ENCODE data around the gene KCNJ12.
"Not testable (repeated sequence)": the region's sequence is repeated elsewhere in the genome, so short reads cannot be mapped to it uniquely, and the experiment has no call there.

The KCNJ12 gene

GRCh38 chr17:21404539-21404938 is 28.4 kb downstream of the KCNJ12 start:
- H3K9me3 Mint-ChIP-seq, H3K27ac Mint-ChIP-seq, H3K4me3 Mint-ChIP-seq, H3K4me1 Mint-ChIP-seq, H3K36me3 Mint-ChIP-seq, H3K27me3 Mint-ChIP-seq: not testable (repeated sequence)

DNA sequence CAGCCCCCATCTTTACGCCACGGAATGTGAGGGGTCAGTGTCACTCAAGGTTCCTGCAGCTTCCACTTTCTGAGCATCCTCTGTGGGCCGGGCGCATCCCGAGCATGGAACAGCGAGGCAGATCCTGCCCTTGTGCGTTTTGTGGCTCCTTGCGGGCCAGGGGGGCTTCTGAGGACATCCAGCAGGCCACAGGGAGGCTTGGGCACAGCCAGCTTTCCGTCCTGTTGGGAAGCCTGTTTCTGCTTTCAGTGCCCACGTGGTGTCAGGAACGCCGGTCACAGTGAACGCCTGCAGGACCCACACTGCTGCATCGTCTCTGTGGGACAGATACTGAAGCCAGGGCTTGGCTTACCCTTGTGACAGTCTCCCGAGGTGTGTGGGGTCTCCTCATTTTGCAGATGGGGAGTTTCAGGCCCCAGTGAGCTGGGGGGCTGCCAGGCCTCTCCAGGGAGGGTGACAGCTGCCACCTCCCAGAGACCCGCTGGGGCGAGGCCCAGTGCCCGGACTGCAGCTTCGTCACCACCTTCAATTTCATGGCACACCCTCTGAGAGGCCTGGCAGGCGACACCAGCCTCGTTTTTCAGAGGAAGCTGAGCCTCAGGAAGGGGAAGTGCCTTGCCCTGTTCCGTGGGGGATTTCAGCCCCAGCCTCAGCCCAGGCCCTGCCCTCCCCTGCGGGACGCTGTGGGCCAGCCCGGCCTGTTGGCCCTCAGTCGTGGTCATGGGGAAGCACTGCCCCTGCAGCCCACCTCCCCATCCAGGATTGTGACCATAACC is 29.0 kb downstream of the KCNJ12 start:
- not testable (repeated sequence) for H3K4me3 Mint-ChIP-seq, H3K4me1 Mint-ChIP-seq, H3K27me3 Mint-ChIP-seq, H3K36me3 Mint-ChIP-seq, H3K27ac Mint-ChIP-seq, H3K9me3 Mint-ChIP-seq

GRCh38 chr17:21405904-21406400 is 29.8 kb downstream of the KCNJ12 start:
- not testable (repeated sequence) for H3K27me3 Mint-ChIP-seq, H3K4me3 Mint-ChIP-seq, H3K9me3 Mint-ChIP-seq, H3K27ac Mint-ChIP-seq, H3K4me1 Mint-ChIP-seq, H3K36me3 Mint-ChIP-seq

DNA sequence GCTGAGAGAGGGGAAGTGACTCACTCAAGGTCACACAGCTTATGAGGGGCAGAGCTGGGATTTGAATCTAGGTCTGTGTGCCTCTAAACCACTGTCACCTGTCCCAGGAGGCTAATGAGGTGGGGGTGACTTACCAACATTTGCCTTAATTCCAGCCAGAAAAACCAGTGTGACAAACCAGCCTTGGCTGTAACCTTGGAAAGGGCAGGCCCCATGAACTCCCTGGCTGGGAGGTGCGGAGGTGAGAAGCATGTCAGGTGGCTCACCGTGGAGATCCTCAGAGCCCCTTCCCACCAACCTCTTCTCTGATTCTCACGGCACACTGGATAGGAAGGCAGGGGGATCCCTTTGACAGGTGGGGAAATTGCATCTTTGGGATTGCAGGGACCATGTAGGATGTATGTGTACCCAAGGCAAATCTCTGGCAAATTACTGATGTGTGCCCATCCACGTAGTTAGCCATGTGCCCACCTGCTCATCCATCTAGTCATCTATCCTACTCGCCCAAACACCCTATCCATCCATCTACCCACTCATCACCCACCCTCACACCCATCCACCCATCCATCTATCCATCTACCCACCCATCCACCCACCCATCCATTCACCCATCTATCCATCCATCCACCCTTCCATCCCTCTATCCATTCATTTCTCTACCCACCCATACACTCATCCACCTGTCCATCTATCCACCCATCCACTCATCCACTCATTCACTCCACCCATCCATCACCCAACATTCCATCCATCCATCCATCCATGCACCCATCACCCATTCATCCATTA is 30.7 kb downstream of the KCNJ12 start:
- H3K27me3 Mint-ChIP-seq, H3K9me3 Mint-ChIP-seq, H3K4me1 Mint-ChIP-seq, H3K27ac Mint-ChIP-seq, H3K36me3 Mint-ChIP-seq, H3K4me3 Mint-ChIP-seq: not testable (repeated sequence)

GRCh38 chr17:21407752-21408151 is 31.6 kb downstream of the KCNJ12 start:
- H3K9me3 Mint-ChIP-seq, H3K4me1 Mint-ChIP-seq, H3K36me3 Mint-ChIP-seq, H3K27me3 Mint-ChIP-seq, H3K27ac Mint-ChIP-seq, H3K4me3 Mint-ChIP-seq: not testable (repeated sequence)

DNA sequence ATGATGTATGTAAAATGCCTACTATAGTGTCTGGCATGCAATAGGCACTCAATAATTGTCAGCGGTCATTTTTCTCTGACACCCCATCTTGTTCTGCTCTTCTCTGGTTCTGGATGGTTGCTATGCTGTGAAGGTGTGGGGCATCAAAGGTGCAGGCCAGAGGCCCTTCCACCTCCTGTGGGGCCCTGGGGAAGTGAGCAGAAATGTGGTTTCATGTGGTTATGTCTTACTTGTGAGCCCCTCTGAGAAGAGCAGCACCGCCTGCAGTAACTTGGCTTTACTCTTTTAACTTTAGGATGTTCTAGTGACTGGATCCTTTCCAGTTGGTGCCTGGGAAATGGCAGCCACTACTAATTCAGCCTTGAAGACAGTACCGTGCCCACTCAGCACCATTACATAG is 32.1 kb downstream of the KCNJ12 start:
- H3K4me3 Mint-ChIP-seq = not testable (repeated sequence)

GRCh38 chr17:21408766-21409300 is 32.7 kb downstream of the KCNJ12 start:
- H3K36me3 Mint-ChIP-seq, H3K4me1 Mint-ChIP-seq, H3K4me3 Mint-ChIP-seq, H3K27ac Mint-ChIP-seq, H3K9me3 Mint-ChIP-seq, H3K27me3 Mint-ChIP-seq: not testable (repeated sequence)

More for the DNA sequence above, 32.1 kb downstream of the KCNJ12 start:
- not testable (repeated sequence) for H3K9me3 Mint-ChIP-seq, H3K27me3 Mint-ChIP-seq, H3K4me1 Mint-ChIP-seq, H3K36me3 Mint-ChIP-seq, H3K27ac Mint-ChIP-seq

GRCh38 chr17:21409388-21409787 is 33.2 kb downstream of the KCNJ12 start:
- not testable (repeated sequence) for H3K4me1 Mint-ChIP-seq, H3K36me3 Mint-ChIP-seq, H3K4me3 Mint-ChIP-seq, H3K27ac Mint-ChIP-seq, H3K27me3 Mint-ChIP-seq, H3K9me3 Mint-ChIP-seq

- H3K9me3 Mint-ChIP-seq, H3K27ac Mint-ChIP-seq, H3K4me1 Mint-ChIP-seq, H3K4me3 Mint-ChIP-seq, H3K27me3 Mint-ChIP-seq, H3K36me3 Mint-ChIP-seq: not testable (repeated sequence)
Observed at GRCh38 chr17:21409971-21410370, 33.8 kb downstream of the KCNJ12 start.

DNA sequence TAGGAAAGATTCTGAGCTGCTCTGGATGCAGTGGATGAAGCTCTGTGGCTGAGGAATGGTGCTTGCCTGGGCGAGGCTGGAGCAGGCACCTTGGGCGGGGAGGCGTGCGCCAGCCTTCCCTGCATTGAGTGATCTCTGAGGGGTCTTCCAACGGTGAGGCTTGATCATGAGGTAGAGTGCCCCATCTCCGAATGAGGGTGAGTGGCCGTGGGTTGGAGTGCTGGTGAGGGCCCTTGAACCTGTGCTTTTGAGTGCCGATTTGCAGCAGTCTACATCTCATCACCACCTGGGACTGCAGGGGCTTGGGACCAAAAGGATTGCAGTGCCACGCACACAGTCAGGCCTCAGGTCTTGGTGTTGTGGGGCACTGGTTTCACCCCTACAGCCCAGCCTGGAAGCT is 34.2 kb downstream of the KCNJ12 start:
- not testable (repeated sequence) for H3K9me3 Mint-ChIP-seq, H3K27me3 Mint-ChIP-seq, H3K4me1 Mint-ChIP-seq, H3K4me3 Mint-ChIP-seq, H3K36me3 Mint-ChIP-seq, H3K27ac Mint-ChIP-seq

- not testable (repeated sequence) for H3K27ac Mint-ChIP-seq, H3K36me3 Mint-ChIP-seq, H3K27me3 Mint-ChIP-seq, H3K9me3 Mint-ChIP-seq, H3K4me1 Mint-ChIP-seq, H3K4me3 Mint-ChIP-seq
Observed at GRCh38 chr17:21410906-21411678, 34.9 kb downstream of the KCNJ12 start.

DNA sequence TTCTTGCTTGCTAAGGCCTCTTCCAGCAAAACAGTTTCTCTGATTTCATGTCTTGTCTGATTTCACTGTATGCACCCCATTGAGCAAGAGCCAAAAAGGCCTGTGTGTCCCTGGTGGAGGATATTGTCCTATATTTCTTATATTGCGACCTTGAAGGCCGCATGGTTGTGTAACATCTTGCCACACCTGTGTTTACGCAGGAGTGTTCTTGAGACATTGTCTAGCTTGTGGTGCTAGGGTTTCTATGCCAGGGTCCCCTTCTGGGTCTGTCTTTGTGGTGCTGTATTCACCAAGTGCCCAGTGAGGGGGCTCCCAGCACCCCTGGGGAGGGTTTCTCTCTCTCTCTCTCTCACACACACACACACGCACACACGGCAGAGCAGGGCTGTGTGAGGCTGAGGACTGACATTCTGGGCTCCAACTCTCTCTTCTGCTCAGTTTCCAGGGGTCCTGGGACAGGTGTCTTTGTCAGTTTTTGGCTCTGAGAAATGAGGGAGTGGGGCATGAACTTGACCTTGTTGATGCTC is 35.6 kb downstream of the KCNJ12 start:
- not testable (repeated sequence) for H3K4me3 Mint-ChIP-seq, H3K9me3 Mint-ChIP-seq, H3K27ac Mint-ChIP-seq, H3K36me3 Mint-ChIP-seq, H3K27me3 Mint-ChIP-seq, H3K4me1 Mint-ChIP-seq

GRCh38 chr17:21412207-21412681 is 36.1 kb downstream of the KCNJ12 start:
- H3K4me3 Mint-ChIP-seq, H3K4me1 Mint-ChIP-seq, H3K27me3 Mint-ChIP-seq, H3K9me3 Mint-ChIP-seq, H3K27ac Mint-ChIP-seq, H3K36me3 Mint-ChIP-seq: not testable (repeated sequence)

DNA sequence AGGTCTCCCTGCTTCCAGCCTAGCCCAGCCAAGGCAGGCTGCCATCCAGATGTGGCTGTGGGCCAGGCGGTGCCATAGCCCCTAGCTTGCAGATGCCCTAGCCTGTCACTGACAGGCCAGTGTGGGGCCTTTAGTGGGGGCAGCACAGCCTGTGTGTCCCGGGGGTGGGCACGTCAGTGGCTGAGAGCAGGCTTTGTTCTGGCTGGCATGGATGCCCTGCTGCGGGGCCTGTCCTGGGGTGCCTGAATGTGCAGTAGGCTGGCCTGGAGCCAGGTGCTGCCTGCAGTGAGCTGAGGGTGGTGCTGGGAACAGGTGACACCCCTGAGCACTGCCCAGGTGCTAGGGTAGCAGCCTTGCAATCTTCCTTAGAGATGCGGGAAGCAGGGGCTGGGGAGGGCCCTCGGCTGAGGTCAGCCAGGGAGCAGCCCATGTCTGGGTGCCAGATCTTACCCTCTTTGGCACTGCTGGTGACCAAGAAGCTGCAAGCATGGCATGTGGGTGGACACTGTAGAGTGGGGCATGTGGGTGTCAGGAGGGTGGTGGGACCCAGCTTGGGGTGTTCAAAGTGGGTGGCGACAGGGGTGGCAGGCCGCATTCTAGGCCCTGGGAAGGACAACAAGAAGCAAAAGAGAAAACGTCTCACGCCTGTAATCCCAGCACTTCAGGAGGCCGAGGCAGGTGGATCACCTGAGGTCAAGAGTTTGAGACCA is 37.6 kb downstream of the KCNJ12 start:
- H3K27ac Mint-ChIP-seq, H3K4me3 Mint-ChIP-seq, H3K27me3 Mint-ChIP-seq, H3K4me1 Mint-ChIP-seq, H3K36me3 Mint-ChIP-seq, H3K9me3 Mint-ChIP-seq: not testable (repeated sequence)

DNA sequence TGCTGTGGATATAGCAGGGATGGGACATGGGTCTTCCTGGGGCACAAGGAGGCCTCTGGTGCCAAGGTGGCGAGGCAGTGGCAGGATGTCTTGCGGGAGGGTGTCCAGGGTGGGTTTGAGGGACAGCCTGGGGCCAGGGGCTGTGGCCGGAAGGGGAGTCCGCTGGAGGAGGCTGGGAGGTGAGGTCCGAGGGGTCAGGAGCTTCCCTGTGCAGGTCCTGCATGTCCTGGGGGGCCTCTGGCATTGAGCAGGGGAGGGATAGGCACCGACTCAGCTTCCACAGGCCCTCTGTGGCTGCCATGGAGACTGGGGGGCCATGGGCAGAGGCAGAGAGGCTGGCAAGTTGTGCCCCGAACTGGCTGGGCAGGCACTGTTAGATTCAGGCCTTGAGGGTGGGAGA is 38.5 kb downstream of the KCNJ12 start:
- not testable (repeated sequence) for H3K9me3 Mint-ChIP-seq, H3K27ac Mint-ChIP-seq, H3K4me3 Mint-ChIP-seq, H3K27me3 Mint-ChIP-seq, H3K36me3 Mint-ChIP-seq
- H3K4me1 Mint-ChIP-seq = peaks cover 13% of the 10 kb centered on the region

Measured in activated naive CD4-positive, alpha-beta T cell treated with anti-CD3 and anti-CD28 coated beads, Interleukin-2, amount 50 U/mL, for 24 hours (primary cell).